HG02943 (cell line): ENCODE data around the gene ZNF785.
A peak's percentile ranks its signal among the peaks of the same experiment; 100 is the strongest.

Experiments
- ATAC-seq: cut with Tn5 transposase; IDR thresholded peaks from one replicate; pipeline ENCODE4 v1.9.1; 2021; ENCODE audit warnings: mild to moderate bottlenecking, low read depth, moderate library complexity; ENCODE audit not compliant: unreplicated experiment

ZNF785 gene

GRCh38 chr16:30567160-30567990 is 18.1 kb downstream of the ZNF785 start:
- no peak for ATAC-seq

GRCh38 chr16:30566531-30566930 is 19.0 kb downstream of the ZNF785 start:
- no peak for ATAC-seq

GRCh38 chr16:30565984-30566383 is 19.5 kb downstream of the ZNF785 start:
- no peak for ATAC-seq

- no peak for ATAC-seq
These were observed 20.0 kb downstream of the ZNF785 start for GRCh38 chr16:30565526-30565925.

- no peak for ATAC-seq
These were observed 23.5 kb downstream of the ZNF785 start for GRCh38 chr16:30562021-30562420.

- no peak for ATAC-seq
These were observed 24.2 kb downstream of the ZNF785 start for GRCh38 chr16:30561089-30561816.

- ATAC-seq: no peak
These were observed 25.8 kb downstream of the ZNF785 start for GRCh38 chr16:30559690-30560089.

- ATAC-seq: no peak
These were observed 26.6 kb downstream of the ZNF785 start for GRCh38 chr16:30558789-30559377.

GRCh38 chr16:30557957-30558788 is 27.3 kb downstream of the ZNF785 start, which contains the start of gene ZNF764:
TSS of gene ZNF764 (minus strand) at chr16:30558374. CDS start at chr16:30558182, 192 bp downstream.
- peak; percentile 84 for ATAC-seq

- peak; percentile 23 for ATAC-seq
These were observed 27.9 kb downstream of the ZNF785 start for GRCh38 chr16:30557707-30557956.

- no peak for ATAC-seq
These were observed 29.4 kb downstream of the ZNF785 start for GRCh38 chr16:30556125-30556473.

GRCh38 chr16:30555315-30556124 is 30.0 kb downstream of the ZNF785 start:
- ATAC-seq: no peak

GRCh38 chr16:30554557-30555314 is 30.8 kb downstream of the ZNF785 start:
- no peak for ATAC-seq

- ATAC-seq: no peak
These were observed 32.1 kb downstream of the ZNF785 start for GRCh38 chr16:30553393-30553899.

- no peak for ATAC-seq
These were observed 32.5 kb downstream of the ZNF785 start for GRCh38 chr16:30552956-30553355.

GRCh38 chr16:30551781-30552180 is 33.7 kb downstream of the ZNF785 start:
- ATAC-seq: no peak

GRCh38 chr16:30548416-30549253 is 36.9 kb downstream of the ZNF785 start:
- no peak for ATAC-seq

GRCh38 chr16:30546115-30546514 is 39.4 kb downstream of the ZNF785 start:
- no peak for ATAC-seq
